AG04450 (cell line): ENCODE data around the gene ABCF2. TPM values are rescaled to one million over a fixed set of nuclear protein-coding genes. Genes with fewer than 3 reads are reported as not detected.

Experiments
- CTCF ChIA-PET: fragments of 300-600, 350-600 bp; formaldehyde crosslinking; extraction: SDS; loops from one replicate; lab custom pipeline; 2022; ENCODE audit warnings: antibody characterized with exemption, inconsistent platforms; lab: Charles Lee
- POLR2A ChIA-PET: fragments of 350-600 bp; formaldehyde crosslinking; extraction: SDS; loops from one replicate; lab custom pipeline; 2021; ENCODE audit warnings: antibody characterized with exemption, inconsistent platforms; lab: Yijun Ruan, JAX
- DNase-seq: peaks from one replicate; pipeline ENCODE4 v3.0.0-alpha.2; 2011; ENCODE audit warnings: low read depth, low spot score
- H3K27ac ChIP-seq: one replicate; pipeline ENCODE4 v1.5.1; 2012; ENCODE audit warnings: low read depth, low read length, control low read depth
- H3K27me3 ChIP-seq: one replicate; pipeline ENCODE4 v1.6.0; 2012; ENCODE audit warnings: low read length; ENCODE audit not compliant: control insufficient read depth, insufficient read depth
- H3K4me3 ChIP-seq: 2 replicates; pipeline ENCODE4 v1.5.1; 2011; ENCODE audit warnings: mild to moderate bottlenecking, low read depth, low read length, control low read depth
- H3K9me3 ChIP-seq: 2 replicates; pipeline ENCODE4 v1.5.1; 2012; ENCODE audit warnings: low read length; ENCODE audit not compliant: control insufficient read depth, insufficient read depth
- CTCF ChIP-seq: IDR thresholded peaks from 2 replicates; pipeline ENCODE4 v1.5.1; 2011; ENCODE audit warnings: low read depth, low read length, control low read depth, inconsistent platforms
- polyA plus RNA-seq: library from polyadenylated mRNA; depleted of rRNA; stranded (reverse); fragments of >200 nt; gene quantifications from 2 replicates; pipeline ENCODE4 v1.2.3, GENCODE V29; 2011

ABCF2 gene
- polyA plus RNA-seq, 1 experiment = 31.0 TPM

GRCh38 chr7:151243045-151243349 is 16.0 kb upstream of the ABCF2 start:
- POLR2A ChIA-PET = interaction anchor here (0.6 to 1.9 kb wide), 3 partner anchors 9 to 164 kb away, joined by 3 to 8 read pairs (median 5); partner anchors contain the start of gene ABCF2

GRCh38 chr7:151242159-151243044 is 15.4 kb upstream of the ABCF2 start:
- CTCF ChIA-PET = interaction anchor here (0.7 to 5.1 kb wide), 4 partner anchors 10 to 62 kb away, joined by 3 to 64 read pairs (median 10); partner anchors contain the start of gene ABCF2
- Histone ChIP-seq H3K9me3 (no peaks in the 10 kb centered on the region; the same call in 1 of the 2 replicates), H3K4me3 (no peak overlapping the region), H3K27ac (no peak overlapping the region), H3K27me3 (no peaks in the 10 kb centered on the region)
- DNase-seq = no peak
- TF ChIP-seq CTCF = no peak
- POLR2A ChIA-PET = interaction anchor here (0.8 to 1.9 kb wide), 2 partner anchors 10 to 15 kb away, joined by 5 to 8 read pairs; partner anchors contain the start of gene ABCF2

More at GRCh38 chr7:151243045-151243349, 16.0 kb upstream of the ABCF2 start:
- no peak for TF ChIP-seq CTCF
- DNase-seq = no peak
- Histone ChIP-seq H3K4me3 (no peak overlapping the region), H3K9me3 (no peaks in the 10 kb centered on the region), H3K27me3 (no peaks in the 10 kb centered on the region), H3K27ac (no peak overlapping the region)
- CTCF ChIA-PET = interaction anchor here (0.7 to 5.1 kb wide), 7 partner anchors 9 to 62 kb away, joined by 3 to 64 read pairs (median 8); partner anchors contain the start of gene ABCF2

GRCh38 chr7:151241755-151242096 is 14.7 kb upstream of the ABCF2 start:
- CTCF ChIA-PET = interaction anchor here (5.1 kb wide), 1 partner anchor 17 kb away, joined by 64 read pairs; the partner anchor contains the start of gene ABCF2
- no peak for TF ChIP-seq CTCF
- POLR2A ChIA-PET = interaction anchor here (1.9 kb wide), 1 partner anchor 15 kb away, joined by 8 read pairs; the partner anchor contains the start of gene ABCF2

GRCh38 chr7:151240942-151241754 is 14.1 kb upstream of the ABCF2 start:
- peak overlapping the region; percentile 21 for H3K27ac ChIP-seq
- H3K9me3 ChIP-seq = no peaks in the 10 kb centered on the region; the same call in 1 of the 2 replicates
- TF ChIP-seq CTCF = no peak

More at GRCh38 chr7:151241755-151242096, 14.7 kb upstream of the ABCF2 start:
- Histone ChIP-seq H3K9me3 (no peaks in the 10 kb centered on the region; the same call in 1 of the 2 replicates), H3K27ac (peak overlapping the region; percentile 21), H3K4me3 (no peak overlapping the region), H3K27me3 (no peaks in the 10 kb centered on the region)
- DNase-seq = no peak

More at GRCh38 chr7:151240942-151241754, 14.1 kb upstream of the ABCF2 start:
- ChIA-PET POLR2A (interaction anchor here (1.9 kb wide), 1 partner anchor 14 kb away, joined by 8 read pairs; the partner anchor contains the start of gene ABCF2), CTCF (interaction anchor here (5.1 kb wide), 1 partner anchor 16 kb away, joined by 64 read pairs; the partner anchor contains the start of gene ABCF2)
- H3K4me3 ChIP-seq = no peak overlapping the region
- no peak for DNase-seq
- no peaks in the 10 kb centered on the region for H3K27me3 ChIP-seq
